Progenitor cell of endocrine pancreas (in vitro differentiated cells): ENCODE results near the gene NR5A2. TPM values are rescaled to one million over a fixed set of nuclear protein-coding genes. Genes with fewer than 3 reads are reported as not detected.

Experiments used
- DNase-seq: peaks from one replicate; pipeline ENCODE4 v3.0.0; 2021; ENCODE audit warnings: low spot score; ENCODE audit not compliant: unreplicated experiment
- H3K27ac Mint-ChIP-seq: 2 replicates; pipeline ENCODE4 v1.8.0; 2021; ENCODE audit warnings: mild to moderate bottlenecking, moderate library complexity, mixed read lengths
- H3K27me3 Mint-ChIP-seq: 2 replicates; pipeline ENCODE4 v1.8.0; 2021; ENCODE audit warnings: mixed read lengths
- H3K36me3 Mint-ChIP-seq: 2 replicates; pipeline ENCODE4 v1.8.0; 2022; ENCODE audit warnings: mixed read lengths; ENCODE audit not compliant: insufficient read depth
- H3K4me1 Mint-ChIP-seq: 2 replicates; pipeline ENCODE4 v1.8.0; 2021; ENCODE audit warnings: low read depth, mixed read lengths
- H3K4me3 Mint-ChIP-seq: 2 replicates; pipeline ENCODE4 v1.8.0; 2021; ENCODE audit warnings: low read depth, mild to moderate bottlenecking, moderate library complexity, mixed read lengths
- H3K9me3 Mint-ChIP-seq: 2 replicates; pipeline ENCODE4 v1.8.0; 2021; ENCODE audit warnings: low read depth, mixed read lengths
- CTCF ChIP-seq: fragments of 200-600 bp; sonication (generic); IDR thresholded peaks from one replicate; pipeline ENCODE4 v1.5.0; 2021; ENCODE audit warnings: antibody characterized with exemption, mild to moderate bottlenecking; ENCODE audit not compliant: unreplicated experiment
- total RNA-seq: library from RNA; stranded (reverse); gene quantifications from 2 replicates; pipeline ENCODE4 v1.2.1, GENCODE V29; 2021

Gene NR5A2
- total RNA-seq, 1 donor from 2014 or later: 23.2 TPM

DNA sequence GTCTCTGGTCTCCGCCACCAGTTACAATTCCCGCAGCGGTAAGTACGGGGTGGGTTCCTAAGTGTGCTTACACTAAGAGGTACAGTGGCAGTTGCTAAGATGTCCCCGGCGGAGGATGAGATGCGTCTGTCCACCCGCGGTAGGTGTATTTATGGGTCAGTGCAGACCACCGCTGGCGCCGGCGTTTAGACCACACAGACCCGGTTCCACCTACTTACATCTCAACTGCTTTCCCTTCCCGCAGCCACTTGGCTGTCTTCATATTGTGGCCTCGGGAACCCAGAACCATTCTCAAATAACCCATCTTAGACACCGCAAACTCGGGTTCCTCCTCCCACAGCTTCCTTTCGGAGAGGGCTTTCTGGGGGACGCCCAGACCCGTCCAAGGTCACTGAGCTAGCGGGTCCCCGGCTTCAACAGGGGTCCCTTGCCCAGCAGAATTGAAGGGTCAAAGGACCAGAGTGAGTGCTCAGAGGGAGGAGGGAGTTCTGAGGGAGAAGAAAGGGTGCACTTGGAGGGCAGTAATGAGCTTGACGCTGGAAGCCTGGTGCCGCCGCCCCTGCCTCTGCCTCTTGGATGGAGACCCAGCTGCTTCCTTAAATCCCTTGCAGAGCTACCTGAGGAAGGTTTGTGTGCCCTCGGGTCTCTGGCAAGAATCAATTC lies 8.6 kb downstream of the NR5A2 start:
- Mint-ChIP-seq H3K9me3 (no peaks in the 10 kb centered on the region), H3K4me1 (peaks cover 23% of the 10 kb centered on the region), H3K4me3 (peak overlapping the region; percentile 57), H3K27ac (peak overlapping the region; percentile 54), H3K27me3 (peaks cover 20% of the 10 kb centered on the region), H3K36me3 (peaks cover 2% of the 10 kb centered on the region)
- no peak for TF ChIP-seq CTCF
- no peak for DNase-seq

GRCh38 chr1:200036619-200037270 lies 9.2 kb downstream of the NR5A2 start:
- peaks cover 26% of the 10 kb centered on the region for H3K27me3 Mint-ChIP-seq
- peaks cover 28% of the 10 kb centered on the region for H3K4me1 Mint-ChIP-seq
- no peak for DNase-seq
- no peaks in the 10 kb centered on the region for H3K9me3 Mint-ChIP-seq
- H3K27ac Mint-ChIP-seq: peak overlapping the region; percentile 54
- H3K36me3 Mint-ChIP-seq: peaks cover 2% of the 10 kb centered on the region
- TF ChIP-seq CTCF: no peak
- no peak overlapping the region for H3K4me3 Mint-ChIP-seq

DNA sequence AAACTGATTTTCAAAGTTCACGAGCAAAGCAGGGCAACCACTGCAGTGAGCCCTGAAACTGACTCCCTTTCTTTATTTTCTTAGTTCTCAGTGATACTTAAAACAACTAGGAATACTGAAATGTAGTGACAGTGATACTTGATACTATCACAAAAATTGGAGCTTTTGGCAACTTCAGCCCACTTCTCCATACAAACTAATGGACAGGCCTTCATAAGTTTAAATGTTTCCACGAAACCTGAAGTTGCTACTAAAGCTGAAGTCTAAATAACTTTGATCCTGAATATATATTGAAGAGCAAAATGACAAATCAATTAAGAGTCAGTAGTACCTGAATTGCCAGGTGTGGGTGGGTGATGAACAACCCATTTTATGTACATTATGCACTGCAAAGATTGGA lies 10.0 kb downstream of the NR5A2 start:
- DNase-seq: no peak
- no peak overlapping the region for H3K4me3 Mint-ChIP-seq
- H3K4me1 Mint-ChIP-seq: peaks cover 27% of the 10 kb centered on the region

GRCh38 chr1:200037904-200038303 lies 10.4 kb downstream of the NR5A2 start:
- peaks cover 30% of the 10 kb centered on the region for H3K4me1 Mint-ChIP-seq
- H3K9me3 Mint-ChIP-seq: no peaks in the 10 kb centered on the region
- no peak overlapping the region for H3K27ac Mint-ChIP-seq
- DNase-seq: no peak
- no peaks in the 10 kb centered on the region for H3K36me3 Mint-ChIP-seq
- H3K4me3 Mint-ChIP-seq: peak overlapping the region; percentile 83
- TF ChIP-seq CTCF: no peak
- peaks cover 30% of the 10 kb centered on the region for H3K27me3 Mint-ChIP-seq

More for the DNA sequence above, 10.0 kb downstream of the NR5A2 start:
- peaks cover 26% of the 10 kb centered on the region for H3K27me3 Mint-ChIP-seq
- TF ChIP-seq CTCF: no peak
- H3K9me3 Mint-ChIP-seq: no peaks in the 10 kb centered on the region
- no peak overlapping the region for H3K27ac Mint-ChIP-seq
- H3K36me3 Mint-ChIP-seq: no peaks in the 10 kb centered on the region

GRCh38 chr1:200038325-200038980 lies 10.9 kb downstream of the NR5A2 start:
- peak overlapping the region; percentile 83 for H3K4me3 Mint-ChIP-seq
- peak overlapping the region; percentile 83 for H3K27ac Mint-ChIP-seq
- H3K9me3 Mint-ChIP-seq: no peaks in the 10 kb centered on the region
- peak; percentile 44 for DNase-seq
- no peaks in the 10 kb centered on the region for H3K36me3 Mint-ChIP-seq
- H3K27me3 Mint-ChIP-seq: peaks cover 35% of the 10 kb centered on the region
- TF ChIP-seq CTCF: no peak
- peaks cover 35% of the 10 kb centered on the region for H3K4me1 Mint-ChIP-seq
